SH-SY5Y (cell line): ENCODE measurements around the gene CLUH.

Experiments
- GATA2 ChIP-seq: IDR thresholded peaks from 2 replicates; pipeline ENCODE4 v1.6.1; 2011; ENCODE audit warnings: mild to moderate bottlenecking, low read depth, low read length
- GATA3 ChIP-seq: IDR thresholded peaks from 2 replicates; pipeline ENCODE4 v1.6.1; 2011; ENCODE audit warnings: low read depth, mild to moderate bottlenecking, low read length, moderate library complexity

GRCh38 chr17:2691069-2691871, 20.3 kb downstream of the CLUH start:
- TF ChIP-seq GATA2 (no peak), GATA3 (no peak)
